Stimulated activated naive B cell treated with anti-CD40 and anti-IgM and Interleukin-4, amounts not matched to agents 10 μg/mL and 1 μg/mL and 100 μg/mL, for 72 hours (primary cell): ENCODE measurements around the gene FKTN.
A peak's percentile ranks its signal among the peaks of the same experiment; 100 is the strongest.
"Not testable (repeated sequence)": the region's sequence is repeated elsewhere in the genome, so short reads cannot be mapped to it uniquely, and the experiment has no call there.

Experiments used
- ATAC-seq, 2 donors: fragments of 150-1000 bp; cut with Tn5 transposase; replicated peaks; 2 replicates each; pipeline ENCODE4 v1.10.0; 2021; ENCODE audit warnings: moderate library complexity in 1 of 2
- DNase-seq: peaks from one replicate; pipeline ENCODE4 v3.0.0; 2021
- H3K27ac Mint-ChIP-seq: one replicate; pipeline ENCODE4 v1.8.0; 2022; ENCODE audit warnings: mild to moderate bottlenecking, mixed read lengths
- H3K27me3 Mint-ChIP-seq, 2 donors: one replicate each; pipeline ENCODE4 v1.8.0; 2022; ENCODE audit warnings: mixed read lengths in 2 of 2
- H3K36me3 Mint-ChIP-seq, 2 donors: one replicate each; pipeline ENCODE4 v1.8.0; 2022; ENCODE audit warnings: mixed read lengths in 2 of 2, mild to moderate bottlenecking in 1 of 2
- H3K4me1 Mint-ChIP-seq, 2 donors: one replicate each; pipeline ENCODE4 v1.8.0; 2022; ENCODE audit warnings: mixed read lengths in 2 of 2, mild to moderate bottlenecking in 1 of 2
- H3K4me3 Mint-ChIP-seq, 2 donors: one replicate each; pipeline ENCODE4 v1.8.0; 2022; ENCODE audit warnings: mild to moderate bottlenecking in 2 of 2, mixed read lengths in 2 of 2, moderate library complexity in 1 of 2
- H3K9me3 Mint-ChIP-seq, 2 donors: one replicate each; pipeline ENCODE4 v1.8.0; 2022; ENCODE audit warnings: mixed read lengths in 2 of 2, mild to moderate bottlenecking in 1 of 2

FKTN gene

DNA sequence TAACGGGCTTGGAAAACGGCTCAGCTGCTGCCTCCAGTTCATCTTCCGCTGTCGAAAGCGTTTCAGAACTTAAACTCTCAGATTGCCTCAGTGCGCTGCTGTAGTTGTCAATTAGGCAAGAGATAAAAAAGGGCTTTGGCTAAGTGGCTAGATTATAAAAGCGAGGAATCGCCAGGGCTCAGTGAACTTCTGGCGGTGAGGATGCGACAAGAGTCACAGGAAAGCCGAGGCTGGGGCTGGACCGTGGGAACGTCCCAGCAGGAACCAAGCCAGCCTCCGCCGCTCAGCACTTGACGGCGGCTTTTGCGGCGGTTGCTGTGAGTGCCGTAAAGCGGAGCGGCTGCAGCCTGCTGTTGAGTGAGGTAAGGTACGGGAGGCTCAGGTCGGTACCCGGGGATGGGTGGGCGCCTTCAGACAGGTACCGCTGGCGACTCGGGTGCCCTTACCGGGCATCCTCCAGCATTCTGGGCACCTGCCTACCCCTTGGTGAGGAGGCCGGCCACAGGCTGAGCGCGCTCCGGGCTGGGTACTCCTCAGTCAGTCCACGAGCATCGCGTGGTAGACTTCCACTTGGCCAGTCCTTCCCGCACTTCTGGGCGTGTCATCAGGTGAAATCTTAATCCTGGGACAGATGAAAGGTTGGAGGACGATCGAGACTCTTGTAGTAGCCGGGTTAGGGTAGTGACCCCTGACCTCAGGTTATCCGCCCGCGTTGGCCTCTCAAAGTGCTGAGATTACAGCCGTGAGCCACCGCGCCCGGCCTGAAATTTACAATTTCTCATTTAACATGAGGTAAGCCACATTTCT is at the start of gene FKTN:
Gene FKTN (plus strand): TSS at position 328 of the 807 bp plus-strand sequence. CDS start 16,902 bp downstream, outside the sequence.
- Mint-ChIP-seq H3K4me1 (peaks cover 12 to 16% of the 10 kb centered on the region in 2 donors), H3K4me3 (peak within 1 kb of the TSS; percentile 86 to 94), H3K27ac (peak within 1 kb of the TSS; percentile 86), H3K27me3 (no peaks in the 10 kb centered on the region), H3K36me3 (peaks cover 17 to 28% of the 10 kb centered on the region in 2 donors), H3K9me3 (peaks cover 4 to 11% of the 10 kb centered on the region in 2 donors)
- ATAC-seq (peak; percentile 97), DNase-seq (peak; percentile 76)

DNA sequence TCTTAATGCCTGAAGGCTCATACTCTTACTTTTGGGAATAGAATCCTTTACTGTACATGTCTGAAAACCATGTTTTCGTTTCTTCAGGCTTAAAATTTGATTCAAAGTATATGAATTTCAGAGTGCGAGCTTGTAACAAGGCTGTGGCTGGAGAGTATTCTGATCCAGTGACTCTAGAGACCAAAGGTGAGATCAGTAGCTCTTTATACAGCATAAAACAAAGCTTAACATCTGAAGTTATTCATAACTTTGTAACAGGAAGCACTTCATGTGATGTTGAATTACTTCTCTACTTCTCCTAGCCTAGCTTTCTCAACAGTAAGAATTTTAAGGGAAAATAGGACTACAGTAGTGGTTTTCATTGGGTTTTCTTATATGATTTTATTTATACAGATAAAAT is 49.4 kb upstream of the FKTN start:
- H3K36me3 Mint-ChIP-seq: peaks cover 3 to 5% of the 10 kb centered on the region in 2 donors
- no peaks in the 10 kb centered on the region for H3K27me3 Mint-ChIP-seq
- H3K9me3 Mint-ChIP-seq: no peaks in the 10 kb centered on the region
- no peak overlapping the region for H3K4me3 Mint-ChIP-seq
- peaks cover 5 to 10% of the 10 kb centered on the region in 2 donors for H3K4me1 Mint-ChIP-seq
- H3K27ac Mint-ChIP-seq: no peak overlapping the region
- ATAC-seq: no peak
- DNase-seq: no peak

DNA sequence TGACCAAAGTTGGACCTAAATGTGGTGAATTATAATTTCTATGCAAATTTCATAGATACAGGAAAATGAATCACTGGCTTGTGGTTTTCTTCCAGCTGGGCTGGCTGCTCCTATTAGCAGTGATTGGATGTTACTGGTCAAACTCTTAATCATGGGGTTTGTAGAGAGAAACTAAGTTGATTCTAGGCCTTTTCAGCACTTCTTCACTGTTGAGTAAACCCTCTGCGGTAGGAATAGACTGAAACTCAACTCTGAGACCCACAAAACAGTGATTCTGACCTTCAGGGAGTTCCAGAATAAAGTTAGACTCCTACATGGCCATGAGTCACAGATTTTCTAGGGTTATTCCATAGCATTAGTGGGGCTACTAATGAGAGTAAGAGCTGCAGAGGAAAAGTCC is 47.9 kb upstream of the FKTN start:
- ATAC-seq (peak; percentile 66 to 78), DNase-seq (no peak)
- peaks cover 2 to 6% of the 10 kb centered on the region in 2 donors for H3K4me1 Mint-ChIP-seq
- no peaks in the 10 kb centered on the region for H3K27me3 Mint-ChIP-seq
- H3K4me3 Mint-ChIP-seq: no peak overlapping the region
- H3K36me3 Mint-ChIP-seq: peaks cover 4 to 10% of the 10 kb centered on the region in 2 donors
- H3K27ac Mint-ChIP-seq: no peak overlapping the region
- H3K9me3 Mint-ChIP-seq: no peaks in the 10 kb centered on the region

DNA sequence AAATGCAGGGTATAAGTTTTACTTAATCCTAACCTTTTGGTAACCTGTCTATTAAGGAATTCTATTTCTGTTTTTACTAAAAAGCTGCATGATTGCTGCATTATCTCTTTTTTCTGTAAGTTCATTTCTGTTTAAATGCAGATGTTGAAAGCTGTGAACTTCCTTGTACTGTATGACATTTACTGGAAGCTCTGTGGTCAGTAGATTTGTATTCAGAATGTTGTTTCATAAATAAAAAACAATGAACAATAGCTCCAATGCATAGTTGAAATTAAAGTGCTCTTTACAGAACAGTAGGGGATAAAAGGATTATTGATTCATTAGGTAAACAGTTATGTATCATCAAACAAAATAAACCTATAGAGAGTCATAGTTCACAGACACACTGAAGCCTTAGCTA is 46.5 kb upstream of the FKTN start:
- Mint-ChIP-seq H3K4me3 (no peak overlapping the region), H3K27me3 (no peaks in the 10 kb centered on the region), H3K4me1 (peaks cover 2 to 6% of the 10 kb centered on the region in 2 donors), H3K9me3 (no peaks in the 10 kb centered on the region), H3K36me3 (peaks cover 6 to 7% of the 10 kb centered on the region in 2 donors), H3K27ac (no peak overlapping the region)
- no peak for DNase-seq
- ATAC-seq: no peak

DNA sequence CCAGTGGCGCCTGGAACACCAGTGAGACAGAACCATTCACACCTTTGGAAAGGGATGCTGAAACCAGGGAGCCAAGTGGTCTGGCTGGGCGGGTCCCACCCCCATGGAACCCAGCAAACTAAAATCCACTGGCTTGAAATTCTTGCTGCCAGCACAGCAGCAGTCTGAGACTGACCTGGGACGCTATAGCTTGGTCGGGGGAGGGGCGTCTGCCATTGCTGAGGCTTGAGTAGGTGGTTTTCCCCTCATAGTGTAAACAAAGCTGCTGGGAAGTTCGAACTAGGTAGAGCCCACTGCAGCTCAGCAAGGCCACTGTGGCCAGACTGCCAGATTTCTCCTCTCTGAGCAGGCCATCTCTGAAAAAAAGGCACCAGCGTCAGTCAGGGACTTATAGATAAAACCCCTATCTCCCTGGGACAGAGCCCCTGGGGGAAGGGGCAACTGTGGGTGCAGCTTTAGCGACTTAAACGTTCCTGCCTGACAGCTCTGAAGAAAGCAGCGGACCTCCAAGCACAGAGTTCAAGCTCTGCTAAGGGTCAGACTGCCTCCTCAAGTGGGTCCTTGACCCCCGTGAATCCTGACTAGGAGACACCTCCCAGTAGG is 42.0 kb upstream of the FKTN start:
- Mint-ChIP-seq H3K9me3 (no peaks in the 10 kb centered on the region), H3K36me3 (peaks cover 11 to 25% of the 10 kb centered on the region in 2 donors), H3K27me3 (no peaks in the 10 kb centered on the region), H3K4me1 (no peaks in the 10 kb centered on the region), H3K4me3 (no peak overlapping the region), H3K27ac (no peak overlapping the region)
- no peak for DNase-seq
- no peak for ATAC-seq

DNA sequence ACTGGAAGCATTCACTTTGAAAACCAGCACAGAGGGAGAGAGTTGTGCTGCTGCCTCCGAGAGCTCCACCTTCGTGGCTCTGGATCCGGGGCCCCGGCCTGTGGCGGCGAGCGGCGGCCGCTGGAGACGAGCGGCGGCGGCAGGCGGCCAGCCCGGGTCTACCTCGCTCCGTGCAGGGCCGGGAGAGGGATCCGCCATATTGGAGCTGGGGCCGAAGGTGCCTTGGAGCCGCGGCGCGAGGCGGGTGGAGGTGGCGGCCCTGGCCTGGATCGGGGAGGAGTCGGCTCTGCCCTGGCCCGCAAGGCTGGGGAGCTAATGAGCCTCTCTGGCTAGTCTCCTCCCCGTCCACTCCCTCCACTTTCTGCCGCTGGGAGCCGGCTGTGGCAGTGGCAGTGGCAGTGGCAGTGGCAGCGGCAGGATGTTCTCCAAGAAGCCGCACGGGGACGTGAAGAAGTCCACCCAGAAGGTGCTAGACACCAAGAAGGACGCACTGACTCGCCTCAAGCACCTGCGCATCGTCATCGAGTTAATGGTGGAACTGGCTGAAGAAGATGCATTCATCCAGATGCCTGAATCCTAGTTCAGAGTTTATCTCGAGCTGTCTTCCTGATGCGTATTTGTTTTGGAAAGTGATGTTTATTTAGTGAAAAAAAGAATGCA is 38.1 kb upstream of the FKTN start:
- not testable (repeated sequence) for H3K27ac Mint-ChIP-seq, H3K4me1 Mint-ChIP-seq
- peak; percentile 23 for DNase-seq

DNA sequence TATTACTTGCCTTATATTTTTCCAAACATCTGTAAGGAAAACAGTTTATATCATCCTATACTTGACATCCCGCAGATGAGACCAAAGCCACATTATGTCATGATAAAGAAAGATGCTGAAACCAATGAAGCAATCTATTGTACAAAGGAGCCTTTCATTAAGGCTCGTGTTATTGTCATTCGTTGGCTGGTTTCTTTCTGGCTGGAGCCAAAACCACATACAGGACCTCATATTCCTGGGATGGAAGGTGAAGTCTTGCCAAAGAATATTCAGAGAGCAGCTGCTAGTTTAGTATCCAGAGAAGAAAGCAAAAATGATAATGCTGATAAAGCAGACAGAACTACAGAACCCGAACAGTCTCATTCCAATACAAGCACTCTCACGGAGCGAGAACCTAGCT is 36.9 kb upstream of the FKTN start:
- ATAC-seq, DNase-seq, H3K4me1 Mint-ChIP-seq, H3K4me3 Mint-ChIP-seq, H3K27ac Mint-ChIP-seq, H3K27me3 Mint-ChIP-seq, H3K9me3 Mint-ChIP-seq: not testable (repeated sequence)
- H3K36me3 Mint-ChIP-seq: peaks cover 9 to 18% of the 10 kb centered on the region in 2 donors

More for the DNA sequence above, 38.1 kb upstream of the FKTN start:
- peak; percentile 93 to 95 for ATAC-seq
- H3K9me3 Mint-ChIP-seq, H3K4me3 Mint-ChIP-seq, H3K27me3 Mint-ChIP-seq: not testable (repeated sequence)
- peaks cover 10 to 18% of the 10 kb centered on the region in 2 donors for H3K36me3 Mint-ChIP-seq

DNA sequence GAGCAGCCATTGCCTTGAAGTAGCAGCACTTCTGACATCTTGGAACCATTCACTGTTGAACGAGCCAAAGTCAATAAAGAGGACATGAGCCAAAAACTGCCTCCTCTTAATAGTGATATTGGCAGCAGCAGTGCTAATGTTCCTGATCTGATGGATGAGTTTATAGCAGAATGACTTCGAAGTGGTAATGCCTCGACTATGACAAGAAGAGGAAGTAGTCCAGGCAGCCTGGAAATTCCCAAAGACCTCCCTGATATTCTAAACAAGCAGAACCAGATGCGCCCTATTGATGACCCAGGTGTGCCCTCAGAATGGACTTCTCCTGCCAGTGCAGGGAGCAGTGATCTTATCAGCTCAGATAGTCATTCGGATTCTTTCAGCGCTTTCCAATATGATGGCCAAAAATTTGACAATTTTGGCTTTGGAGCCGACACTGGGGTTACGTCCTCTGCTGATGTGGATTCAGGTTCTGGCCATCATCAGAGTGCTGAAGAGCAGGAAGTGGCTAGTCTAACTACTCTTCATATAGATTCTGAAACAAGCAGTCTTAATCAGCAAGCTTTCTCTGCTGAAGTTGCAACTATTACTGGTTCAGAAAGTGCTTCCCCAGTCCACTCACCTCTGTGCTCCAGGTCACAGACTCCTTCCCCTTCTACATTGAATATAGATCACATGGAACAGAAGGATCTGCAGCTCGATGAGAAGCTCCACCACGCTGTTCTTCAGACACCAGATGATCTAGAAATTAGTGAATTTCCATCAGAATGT is 35.1 kb upstream of the FKTN start:
- DNase-seq, H3K4me3 Mint-ChIP-seq, H3K27ac Mint-ChIP-seq, H3K27me3 Mint-ChIP-seq, H3K4me1 Mint-ChIP-seq, H3K9me3 Mint-ChIP-seq: not testable (repeated sequence)
- H3K36me3 Mint-ChIP-seq: peaks cover 4 to 11% of the 10 kb centered on the region in 2 donors
- peak; percentile 58 to 74 for ATAC-seq

DNA sequence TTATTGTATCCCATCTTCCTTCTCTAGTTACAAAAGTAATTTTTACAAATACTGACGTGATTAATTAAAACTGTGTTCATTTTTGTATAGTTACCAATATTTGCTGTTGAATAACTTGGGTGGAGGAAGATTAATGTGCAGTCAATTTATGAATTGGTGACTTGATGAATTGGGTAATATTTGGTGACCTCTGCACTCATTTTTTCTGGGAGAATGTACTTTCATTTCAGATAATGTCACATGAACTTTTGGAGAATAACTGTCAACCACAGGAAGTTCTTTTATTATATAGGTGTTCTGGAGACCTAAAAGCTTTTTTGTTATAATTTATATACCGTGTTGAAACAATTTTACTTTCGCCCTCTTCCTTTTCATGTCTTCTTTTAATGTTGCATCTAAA is 26.4 kb upstream of the FKTN start:
- no peaks in the 10 kb centered on the region for H3K27me3 Mint-ChIP-seq
- peaks cover 11 to 12% of the 10 kb centered on the region in 2 donors for H3K9me3 Mint-ChIP-seq
- H3K4me3 Mint-ChIP-seq: no peak overlapping the region
- H3K27ac Mint-ChIP-seq: no peak overlapping the region
- peaks cover 18 to 23% of the 10 kb centered on the region in 2 donors for H3K36me3 Mint-ChIP-seq
- DNase-seq (no peak), ATAC-seq (no peak)
- H3K4me1 Mint-ChIP-seq: peaks cover 20 to 29% of the 10 kb centered on the region in 2 donors

DNA sequence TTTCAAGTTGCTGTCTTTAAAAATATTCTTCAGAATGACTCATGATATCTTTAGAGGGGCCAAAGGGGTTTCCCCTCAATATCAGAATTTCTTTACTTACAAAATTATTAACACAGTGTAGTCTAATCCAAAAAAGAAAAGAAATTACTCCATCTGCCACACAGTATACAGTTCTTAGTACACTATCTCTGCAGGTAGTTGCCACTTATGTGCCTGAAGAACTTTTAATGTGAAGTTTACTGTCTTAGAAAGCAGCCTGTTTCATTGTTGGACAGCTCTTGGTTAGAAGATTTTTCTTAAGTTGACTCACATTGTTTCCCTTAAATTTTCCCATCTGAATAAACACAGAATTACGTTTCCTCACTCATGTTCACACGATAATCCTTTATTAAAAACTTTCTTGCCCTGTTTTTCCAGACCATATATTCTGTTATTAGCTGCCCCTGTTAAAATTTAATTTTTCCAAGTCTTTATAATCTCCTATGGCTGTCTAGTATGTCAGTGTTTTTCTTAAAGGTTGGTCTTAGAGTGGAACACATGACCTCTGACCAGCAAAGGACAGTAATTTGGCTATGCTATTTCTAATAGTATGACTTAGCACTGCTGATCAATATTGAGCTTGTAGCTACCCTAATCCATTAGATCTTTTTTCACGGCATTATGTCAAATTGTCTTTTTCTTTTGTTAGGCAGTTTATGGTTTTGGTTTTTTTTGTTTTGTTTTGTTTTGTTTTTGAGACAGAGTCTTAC is 21.8 kb upstream of the FKTN start:
- DNase-seq: no peak
- peaks cover 0 to 4% of the 10 kb centered on the region in 2 donors for H3K9me3 Mint-ChIP-seq
- peaks cover 21 to 28% of the 10 kb centered on the region in 2 donors for H3K4me1 Mint-ChIP-seq
- H3K4me3 Mint-ChIP-seq: no peak overlapping the region
- ATAC-seq: peak; percentile 57 to 88
- H3K36me3 Mint-ChIP-seq: peaks cover 6 to 13% of the 10 kb centered on the region in 2 donors
- H3K27ac Mint-ChIP-seq: no peak overlapping the region
- H3K27me3 Mint-ChIP-seq: no peaks in the 10 kb centered on the region

DNA sequence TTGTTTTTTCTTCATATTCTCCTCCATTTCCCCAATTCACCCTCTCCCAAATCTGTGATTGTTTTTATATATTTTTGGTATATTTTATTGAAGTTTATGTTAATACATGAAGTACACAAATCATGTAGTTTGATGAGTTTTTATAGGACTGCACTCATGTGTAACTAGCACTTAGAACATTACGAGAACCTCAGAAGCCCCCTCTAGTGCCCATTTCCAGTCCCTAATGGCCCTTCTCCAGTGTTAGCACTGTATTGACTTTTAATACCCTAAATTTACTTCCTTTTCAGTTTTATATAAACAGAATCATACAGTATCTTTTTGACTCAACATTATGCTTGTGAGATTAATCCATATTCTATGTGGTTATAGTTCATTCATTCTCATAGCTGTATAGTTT is 18.5 kb upstream of the FKTN start:
- DNase-seq: no peak
- peaks cover 0 to 4% of the 10 kb centered on the region in 2 donors for H3K9me3 Mint-ChIP-seq
- no peak overlapping the region for H3K4me3 Mint-ChIP-seq
- H3K4me1 Mint-ChIP-seq: peaks cover 20 to 32% of the 10 kb centered on the region in 2 donors
- peaks cover 3 to 13% of the 10 kb centered on the region in 2 donors for H3K36me3 Mint-ChIP-seq
- no peak overlapping the region for H3K27ac Mint-ChIP-seq
- no peaks in the 10 kb centered on the region for H3K27me3 Mint-ChIP-seq
- ATAC-seq: no peak

DNA sequence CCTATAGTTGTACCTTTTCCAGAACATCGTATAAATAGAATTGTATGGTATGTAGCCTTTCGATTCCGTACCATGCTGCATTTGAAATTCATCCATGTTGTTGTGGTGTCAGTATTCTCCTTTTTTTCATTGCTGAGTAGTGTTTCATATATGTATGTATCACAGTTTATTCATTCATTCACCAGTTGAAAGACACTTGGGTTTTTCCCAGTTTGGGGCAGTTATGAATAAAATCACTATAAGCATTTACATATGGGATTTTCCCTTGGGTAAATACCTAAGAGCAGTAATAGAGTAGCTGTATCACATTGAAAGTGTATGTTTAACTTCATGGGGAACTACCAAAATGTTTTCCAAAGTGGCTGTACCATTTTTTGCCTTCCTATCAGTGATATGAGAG is 16.1 kb upstream of the FKTN start:
- DNase-seq: no peak
- Mint-ChIP-seq H3K36me3 (peaks cover 5 to 8% of the 10 kb centered on the region in 2 donors), H3K9me3 (peaks cover 0 to 4% of the 10 kb centered on the region in 2 donors), H3K27ac (no peak overlapping the region), H3K4me3 (no peak overlapping the region), H3K4me1 (peaks cover 7 to 12% of the 10 kb centered on the region in 2 donors), H3K27me3 (no peaks in the 10 kb centered on the region)
- peak; percentile 100 for ATAC-seq

DNA sequence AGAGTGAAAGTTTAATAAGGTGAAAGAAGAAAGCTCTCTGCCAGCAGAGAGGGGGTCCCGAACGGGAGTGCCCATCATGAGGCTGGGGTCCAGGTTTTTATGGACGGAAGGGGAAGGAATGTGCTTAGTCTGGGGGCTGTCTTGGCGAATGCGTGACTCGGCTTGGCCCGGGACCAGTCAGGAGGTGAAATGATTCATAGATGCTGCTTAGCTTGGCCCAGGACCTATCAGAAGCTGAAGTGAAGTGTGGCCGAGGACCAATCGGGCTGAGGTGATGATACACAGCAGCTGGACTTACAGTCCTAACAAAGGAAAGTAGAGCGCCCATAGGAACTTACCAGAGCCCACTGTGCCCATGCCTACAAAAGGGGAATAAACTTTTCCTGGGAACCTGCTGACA is 3.9 kb upstream of the FKTN start:
- no peak for DNase-seq
- no peak for ATAC-seq
- Mint-ChIP-seq H3K27me3 (no peaks in the 10 kb centered on the region), H3K4me3 (no peak overlapping the region), H3K36me3 (peaks cover 0 to 3% of the 10 kb centered on the region in 2 donors), H3K27ac (no peak overlapping the region), H3K9me3 (no peaks in the 10 kb centered on the region), H3K4me1 (peaks cover 7 to 8% of the 10 kb centered on the region in 2 donors)
